RKO (cell line): Measurements from ENCODE around the gene GDF7.
A peak's percentile ranks its signal among the peaks of the same experiment; 100 is the strongest.

Experiments
- DNase-seq: peaks from one replicate; pipeline ENCODE4 v3.0.0-alpha.2; 2016; ENCODE audit warnings: low spot score

The GDF7 gene

DNA sequence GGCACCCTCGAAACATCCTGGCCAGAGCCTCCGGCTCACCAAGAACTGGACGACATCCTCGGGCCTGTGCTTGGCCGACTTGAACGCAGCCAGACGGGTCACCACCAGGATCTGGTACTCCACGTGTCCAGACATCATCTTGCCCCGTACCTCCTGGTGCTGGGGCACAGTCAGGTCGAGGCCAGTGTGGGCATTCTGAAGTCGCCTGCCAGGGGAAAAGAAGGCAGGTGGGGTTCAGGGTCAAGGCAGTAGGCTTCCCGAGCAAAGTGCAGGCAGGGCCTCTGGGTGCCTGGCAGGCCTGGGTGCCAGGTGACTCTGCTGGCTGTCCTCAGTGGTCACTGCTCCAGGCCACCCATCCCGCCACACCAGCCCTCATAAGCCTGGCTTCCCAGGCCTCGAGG, 21.6 kb upstream of the GDF7 start:
- no peak for DNase-seq

- no peak for DNase-seq
These were observed 21.2 kb upstream of the GDF7 start for GRCh38 chr2:20645761-20646160.

DNA sequence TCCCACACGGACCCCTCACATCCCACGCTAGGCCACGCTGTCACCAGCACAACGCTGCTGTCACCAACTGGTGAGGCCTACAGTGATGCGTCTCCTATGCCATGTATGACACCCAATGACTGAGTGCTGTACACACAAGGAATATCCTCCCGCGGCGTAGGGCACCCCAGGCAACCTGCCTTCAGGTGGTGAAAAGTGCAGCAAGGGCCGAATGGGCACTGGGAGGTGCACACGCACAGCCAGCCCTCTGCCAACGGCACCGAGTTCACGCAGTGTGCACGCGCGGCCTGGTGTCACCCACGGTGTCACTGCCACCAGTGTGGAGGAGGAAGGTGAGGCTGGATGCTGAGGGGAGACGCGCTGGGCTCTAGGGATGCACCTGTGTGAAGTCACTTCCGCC, 20.5 kb upstream of the GDF7 start:
- no peak for DNase-seq

DNA sequence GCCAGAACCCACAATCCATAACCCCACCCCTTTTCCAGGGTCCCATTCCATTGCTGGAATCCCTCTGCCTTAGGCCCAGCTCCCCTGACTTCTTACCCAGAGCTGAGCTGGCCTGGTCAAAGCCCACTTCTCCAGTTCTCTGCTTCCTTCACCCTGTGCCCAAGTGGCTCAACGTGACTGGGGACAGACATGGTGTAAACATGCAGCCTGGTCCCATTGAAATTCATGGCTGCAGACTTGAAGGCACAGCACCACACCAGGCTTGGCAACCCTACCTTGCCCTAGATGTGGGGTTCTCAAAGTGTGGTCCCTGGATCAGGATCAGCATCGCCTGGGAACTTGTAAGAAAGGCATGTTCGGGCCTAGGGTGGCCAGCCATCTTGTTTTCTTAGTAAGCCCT, 19.7 kb upstream of the GDF7 start:
- DNase-seq = no peak

DNA sequence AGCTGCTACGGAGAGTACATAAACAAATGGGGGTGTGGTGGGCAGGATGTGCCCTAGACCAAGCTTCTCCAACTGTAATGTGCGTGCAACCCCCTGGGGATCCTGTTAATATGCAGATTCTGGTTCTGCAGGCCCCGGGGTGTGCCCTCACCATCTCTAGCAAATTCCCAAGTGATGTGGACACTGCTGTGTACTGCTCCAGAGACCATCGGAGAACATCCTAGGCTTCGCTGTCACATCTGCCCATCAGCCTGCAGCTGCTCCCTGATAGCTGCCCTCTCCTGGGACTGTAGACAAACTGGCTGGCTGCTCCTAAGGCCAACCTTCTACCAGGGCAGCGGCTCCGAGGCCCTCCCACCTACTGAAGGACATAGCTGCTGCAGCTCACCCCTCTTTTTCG, 19.2 kb upstream of the GDF7 start:
- DNase-seq = no peak

DNA sequence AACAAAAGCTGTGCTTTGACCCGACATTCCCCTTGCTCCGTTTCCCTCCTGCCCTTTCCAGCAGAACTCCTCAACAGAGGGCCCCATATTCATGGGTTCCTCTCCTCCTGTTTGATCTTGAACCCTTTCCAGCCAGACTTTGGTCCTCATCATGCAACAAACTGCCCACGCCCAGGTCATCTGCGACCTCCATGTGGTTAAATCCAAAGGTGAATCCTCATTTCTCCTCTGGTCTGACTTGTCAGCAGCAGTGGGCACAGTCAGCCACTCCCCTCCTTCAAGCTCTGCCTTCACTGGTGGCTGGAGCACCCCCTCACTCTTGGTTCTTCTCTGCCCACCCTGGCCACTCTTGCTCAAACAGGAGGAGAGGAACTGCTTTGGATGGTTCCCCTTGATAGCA, 18.7 kb upstream of the GDF7 start:
- DNase-seq = no peak

DNA sequence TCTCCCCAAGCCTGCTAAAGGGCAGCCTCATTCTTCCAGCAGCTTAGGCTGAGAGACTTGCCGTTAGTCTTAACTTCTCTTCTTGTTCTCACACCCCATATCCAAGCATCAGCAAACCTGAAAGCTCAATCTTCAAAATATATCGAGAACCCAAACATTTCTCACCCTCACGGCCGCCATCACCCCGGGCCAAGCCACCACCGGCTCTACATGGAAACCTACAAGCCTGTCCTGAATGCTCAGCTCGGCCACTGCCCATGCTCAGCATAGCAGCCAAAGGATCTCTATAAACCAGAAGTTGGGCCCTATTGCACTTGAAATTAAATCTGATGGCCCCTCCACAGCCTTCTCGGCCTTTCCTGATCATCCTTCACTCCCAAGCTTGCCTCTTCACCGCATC, 18.1 kb upstream of the GDF7 start:
- DNase-seq = no peak

- DNase-seq = no peak
These were observed 17.4 kb upstream of the GDF7 start for GRCh38 chr2:20649576-20649975.

GRCh38 chr2:20649976-20650375, 17.0 kb upstream of the GDF7 start:
- no peak for DNase-seq

DNA sequence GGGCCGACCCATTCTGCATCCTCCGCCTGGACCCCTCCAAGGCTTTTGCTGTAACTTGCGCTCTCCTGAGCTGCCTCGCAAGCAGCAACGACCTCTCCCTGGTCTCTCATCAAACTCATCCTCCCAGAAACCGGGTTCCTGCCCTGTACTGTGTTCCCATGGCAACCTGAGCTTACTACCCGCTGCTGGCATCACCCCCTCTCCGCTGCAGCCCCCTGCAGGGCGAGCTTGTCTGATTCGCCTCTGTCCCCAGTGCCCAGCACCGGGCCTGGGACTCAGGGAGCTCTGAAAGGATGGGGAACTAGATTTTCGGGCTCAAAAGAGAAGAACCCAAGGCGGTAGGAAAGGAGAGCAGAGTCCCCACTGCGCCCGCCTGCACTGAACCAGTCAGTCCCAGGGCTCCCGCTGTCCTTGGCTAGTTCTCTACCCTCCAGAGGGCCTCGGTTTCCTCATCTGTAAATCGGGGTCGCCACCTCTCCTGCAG, 16.5 kb upstream of the GDF7 start:
- DNase-seq = peak; percentile 53

GRCh38 chr2:20650877-20651730, 15.8 kb upstream of the GDF7 start, which contains the start of gene HS1BP3:
HS1BP3 (minus strand) TSS chr2:20651098; CDS start chr2:20651063, 35 bp downstream.
- peak; percentile 84 for DNase-seq

- no peak for DNase-seq
These were observed 15.2 kb upstream of the GDF7 start for GRCh38 chr2:20651731-20652099.

- no peak for DNase-seq
These were observed 14.8 kb upstream of the GDF7 start for GRCh38 chr2:20652141-20652540.

DNA sequence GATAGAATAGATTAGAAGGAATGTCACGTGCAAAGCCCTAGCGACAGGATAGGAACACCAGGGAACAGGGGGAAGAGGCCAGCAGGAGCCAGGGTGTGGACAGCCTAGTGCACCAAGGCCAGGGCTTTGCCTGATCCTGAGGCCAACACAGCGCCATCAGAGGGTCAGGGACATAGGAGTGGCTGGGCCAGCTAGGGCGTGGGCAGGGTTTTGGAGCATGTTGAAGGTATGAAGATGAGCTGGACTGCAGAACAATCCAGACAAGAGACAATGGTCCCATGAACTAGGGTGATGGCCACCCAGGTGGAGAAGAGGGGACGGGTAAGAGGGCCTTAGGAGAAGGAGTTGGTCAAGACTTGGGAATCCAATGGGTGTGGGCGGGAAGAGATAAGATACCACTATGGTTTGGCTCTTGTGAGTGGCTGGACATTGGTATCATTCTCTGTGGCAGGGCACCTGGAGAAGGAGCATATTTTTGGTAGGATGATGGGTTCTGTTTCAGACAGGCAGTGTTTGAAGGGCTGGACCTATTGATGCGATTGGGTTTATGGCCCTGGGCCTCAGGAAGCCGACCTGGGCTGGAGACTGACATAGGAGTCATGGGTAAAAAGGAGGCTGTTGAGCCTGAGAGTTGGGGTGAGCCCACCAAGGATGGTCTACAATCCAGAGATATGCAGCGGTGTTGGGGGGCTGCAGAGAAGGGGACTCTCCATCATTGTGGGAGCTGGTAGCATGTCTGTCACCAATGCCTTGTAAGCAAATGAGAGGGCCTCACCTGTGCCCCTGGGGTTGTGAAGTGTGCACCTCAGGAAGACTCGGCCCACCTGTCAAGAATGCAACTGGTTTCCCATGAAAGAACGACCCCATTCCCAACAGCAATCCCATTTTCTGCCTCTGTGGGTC, 14.0 kb upstream of the GDF7 start:
- no peak for DNase-seq

- no peak for DNase-seq
These were observed 13.0 kb upstream of the GDF7 start for GRCh38 chr2:20653695-20654534.

- no peak for DNase-seq
These were observed 12.5 kb upstream of the GDF7 start for GRCh38 chr2:20654535-20654813.

- no peak for DNase-seq
These were observed 10.4 kb upstream of the GDF7 start for GRCh38 chr2:20656561-20656960.

DNA sequence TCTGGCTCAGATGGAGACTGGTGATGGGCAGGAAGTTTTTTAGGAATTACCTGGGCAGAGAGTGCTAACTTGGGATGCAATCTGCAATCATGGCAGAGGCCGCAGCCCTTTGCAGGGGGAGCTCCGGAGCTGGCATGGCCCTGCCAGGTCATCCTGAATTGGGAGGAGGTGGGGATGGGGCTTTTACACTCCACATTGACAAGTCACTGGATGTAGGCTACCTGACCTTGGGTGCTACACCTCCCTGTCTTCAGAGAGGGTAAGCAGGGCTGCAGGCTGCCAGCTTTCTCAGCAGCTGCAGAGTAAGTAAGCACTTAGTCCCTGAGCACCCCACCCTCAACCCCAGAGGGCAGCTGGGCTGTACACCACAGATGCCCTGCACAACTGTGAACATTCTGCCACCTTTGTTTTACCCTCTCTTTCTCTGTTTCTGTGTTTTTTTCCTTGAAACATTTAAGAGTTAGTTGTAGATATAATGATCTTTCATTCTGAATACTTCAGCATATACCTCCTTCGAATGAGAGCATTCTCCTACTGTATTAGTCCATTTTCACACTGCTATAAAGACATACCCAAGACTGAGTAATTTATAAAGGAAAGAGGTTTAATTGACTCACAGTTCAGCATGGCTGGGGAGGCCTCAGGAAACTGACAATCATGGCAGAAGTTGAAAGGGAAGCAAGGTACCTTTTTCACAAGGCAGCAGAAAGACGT, 9.3 kb upstream of the GDF7 start:
- no peak for DNase-seq

DNA sequence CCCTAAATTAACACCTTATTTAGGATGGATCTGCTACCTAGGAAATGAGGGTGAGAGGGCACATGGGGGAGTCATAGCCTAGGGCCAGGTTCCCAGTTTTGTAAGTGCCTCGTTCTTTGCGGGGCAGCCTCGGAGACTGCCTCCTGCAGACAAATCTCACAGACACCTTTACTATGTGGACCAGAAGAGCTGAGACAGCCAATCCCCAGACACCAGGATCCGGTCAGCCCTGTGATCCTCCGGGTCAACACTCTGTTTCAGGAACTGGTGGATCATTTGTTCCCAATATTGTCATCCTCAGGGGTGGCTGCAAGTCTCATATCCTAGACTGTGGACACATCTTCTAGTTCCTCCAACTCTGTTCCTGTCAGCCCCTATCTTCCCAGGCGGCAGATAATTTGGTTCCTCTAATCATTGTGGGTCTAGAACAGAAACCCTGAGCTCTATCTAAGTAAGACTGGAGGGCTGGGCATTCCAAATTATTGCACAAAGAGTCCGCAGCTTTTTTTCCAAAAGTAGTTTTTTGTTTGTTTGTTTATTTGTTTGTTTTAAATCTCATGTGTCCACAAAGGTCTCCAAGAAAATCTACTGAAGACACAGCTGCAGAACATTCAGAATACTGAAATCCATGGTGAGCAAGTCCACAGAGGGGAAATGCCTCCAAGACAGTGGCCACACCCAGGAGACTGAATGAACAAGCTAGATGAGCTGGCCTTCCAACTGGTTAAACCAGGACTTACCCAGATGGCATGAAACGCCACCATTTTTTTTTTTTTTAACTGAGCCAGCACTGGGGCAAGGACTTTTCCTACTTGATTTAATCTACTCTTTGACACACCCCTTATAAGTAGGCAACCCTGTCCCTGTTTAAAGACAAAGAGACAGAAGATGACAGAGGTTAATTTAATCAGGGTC, 6.2 kb upstream of the GDF7 start:
- peak; percentile 16 for DNase-seq
